CD14-positive monocyte (primary cell): ENCODE results near the gene GRM4. TPM values are rescaled to one million over a fixed set of nuclear protein-coding genes. Genes with fewer than 3 reads are reported as not detected.

ENCODE experiments used
- DNase-seq, 3 donors: peaks; one replicate each; pipeline ENCODE4 v3.0.0-alpha.2; 2011 to 2022
- H2AFZ ChIP-seq: 2 replicates; pipeline ENCODE4 v1.6.0; 2012; ENCODE audit warnings: mild to moderate bottlenecking, low read depth, low read length, inconsistent platforms; ENCODE audit not compliant: insufficient read depth, poor library complexity, severe bottlenecking
- H3K27ac ChIP-seq, 2 donors: 1 replicate in 1 of 2; 2 replicates in 1 of 2; pipeline ENCODE4 v1.5.1; 2012 to 2013; ENCODE audit warnings: low read length in 2 of 2, control low read depth in 1 of 2, inconsistent platforms in 1 of 2, low read depth in 1 of 2, mild to moderate bottlenecking in 1 of 2
- H3K27me3 ChIP-seq, 2 donors: one replicate each; pipeline versions ENCODE4 v1.6.0 to v1.6.1; 2011 to 2013; ENCODE audit warnings: low read length in 2 of 2; ENCODE audit not compliant: control insufficient read depth in 2 of 2, insufficient read depth in 2 of 2
- H3K36me3 ChIP-seq, 2 donors: replicated peaks in 1 of 2; 1 replicate in 1 of 2; 2 replicates in 1 of 2; pipeline versions ENCODE4 v1.5.1 to v1.6.1; 2012 to 2013; ENCODE audit warnings: low read length in 2 of 2, control low read depth in 1 of 2, inconsistent platforms in 1 of 2, mild to moderate bottlenecking in 1 of 2; ENCODE audit not compliant: insufficient read depth in 2 of 2, control insufficient read depth in 1 of 2
- H3K4me1 ChIP-seq, 2 donors: 1 replicate in 1 of 2; 2 replicates in 1 of 2; pipeline versions ENCODE4 v1.5.1 to v1.6.1; 2012 to 2013; ENCODE audit warnings: low read length in 2 of 2, control low read depth in 1 of 2, inconsistent platforms in 1 of 2, mild to moderate bottlenecking in 1 of 2, moderate library complexity in 1 of 2; ENCODE audit not compliant: insufficient read depth in 2 of 2, control insufficient read depth in 1 of 2
- H3K4me2 ChIP-seq: replicated peaks from 2 replicates; pipeline ENCODE3; 2012; ENCODE audit warnings: low read length, moderate library complexity, mild to moderate bottlenecking; ENCODE audit not compliant: poor library complexity, severe bottlenecking; ENCODE audit errors: extremely low read depth
- H3K4me3 ChIP-seq, 3 experiments: fragments of 200-600 bp in 1 of 3; sonication (generic) in 1 of 3; replicated peaks in 1 of 3; 1 replicate in 2 of 3; 2 replicates in 1 of 3; pipeline ENCODE4 v1.5.1; 2011 to 2013; ENCODE audit warnings: low read length in 3 of 3, mild to moderate bottlenecking in 3 of 3, control low read depth in 2 of 3, low read depth in 2 of 3, inconsistent platforms in 1 of 3, moderate library complexity in 1 of 3
- H3K79me2 ChIP-seq: 2 replicates; pipeline ENCODE4 v1.6.0; 2012; ENCODE audit warnings: mild to moderate bottlenecking, control low read depth, inconsistent platforms, low read length, moderate library complexity; ENCODE audit not compliant: insufficient read depth
- H3K9ac ChIP-seq: 2 replicates; pipeline ENCODE4 v1.6.0; 2017; ENCODE audit warnings: low read length, mild to moderate bottlenecking; ENCODE audit not compliant: insufficient read depth, poor library complexity, severe bottlenecking
- H3K9me3 ChIP-seq, 2 donors: replicated peaks in 1 of 2; 1 replicate in 1 of 2; 2 replicates in 1 of 2; pipeline versions ENCODE4 v1.5.1 to v1.6.1; 2012 to 2013; ENCODE audit warnings: low read length in 2 of 2, control low read depth in 1 of 2; ENCODE audit not compliant: control insufficient read depth in 1 of 2, insufficient read depth in 1 of 2
- H4K20me1 ChIP-seq: 2 replicates; pipeline ENCODE4 v1.6.0; 2012; ENCODE audit warnings: mild to moderate bottlenecking, low read length, control low read depth, moderate library complexity; ENCODE audit not compliant: insufficient read depth
- H3K27ac Mint-ChIP-seq, 7 donors: one replicate each; pipeline ENCODE4 v1.8.0; 2020; ENCODE audit warnings: mild to moderate bottlenecking in 7 of 7, mixed read lengths in 7 of 7, moderate library complexity in 6 of 7, inconsistent platforms in 2 of 7
- H3K27me3 Mint-ChIP-seq, 3 donors: one replicate each; pipeline ENCODE4 v1.8.0; 2021 to 2022; ENCODE audit warnings: low read depth in 3 of 3, mild to moderate bottlenecking in 3 of 3, mixed read lengths in 3 of 3, moderate library complexity in 3 of 3, inconsistent platforms in 1 of 3
- H3K36me3 Mint-ChIP-seq, 2 donors: one replicate each; pipeline ENCODE4 v1.8.0; 2020; ENCODE audit warnings: mixed read lengths in 2 of 2, inconsistent platforms in 1 of 2, mild to moderate bottlenecking in 1 of 2
- H3K4me1 Mint-ChIP-seq: one replicate; pipeline ENCODE4 v1.8.0; 2020; ENCODE audit warnings: mild to moderate bottlenecking, mixed read lengths
- H3K4me3 Mint-ChIP-seq, 2 donors: one replicate each; pipeline ENCODE4 v1.8.0; 2020; ENCODE audit warnings: mild to moderate bottlenecking in 2 of 2, mixed read lengths in 2 of 2, moderate library complexity in 1 of 2
- H3K9me3 Mint-ChIP-seq, 7 donors: one replicate each; pipeline ENCODE4 v1.8.0; 2020 to 2022; ENCODE audit warnings: mixed read lengths in 7 of 7, mild to moderate bottlenecking in 6 of 7, moderate library complexity in 6 of 7, inconsistent platforms in 2 of 7
- WGBS: methylation state at CpG from one replicate; pipeline ENCODE4 v1.1.5; 2013; ENCODE audit warnings: missing lambda C conversion rate; ENCODE audit not compliant: insufficient coverage; 5-methylcytosine and 5-hydroxymethylcytosine counted together
- intact Hi-C, 2 donors: fragments of 100-400 bp; cut with micrococcal nuclease; formaldehyde crosslinking; loops; one replicate each; pipeline versions ENCODE4 v1.15.0 to v1.15.1; 2023
- polyA plus RNA-seq, 3 donors: library from polyadenylated mRNA; depleted of rRNA in 1 of 3; unstranded in 2 of 3; stranded (reverse) in 1 of 3; fragments of 300-500 nt in 2 of 3; fragments of >200 nt in 1 of 3; fragmentation: Illumina TruSeq in 2 of 3; gene quantifications; 1 replicate in 2 of 3; 2 replicates in 1 of 3; pipeline ENCODE4 v1.2.3, GENCODE V29; 2012 to 2021
- TF ChIP-seq, protein P1 (sequence below): fragments of 200-600 bp; IDR thresholded peaks from one replicate; pipeline ENCODE4 v1.8.0; 2022; ENCODE audit warnings: antibody characterized with exemption, mild to moderate bottlenecking

Gene GRM4
- polyA plus RNA-seq, 3 donors, result not detected

DNA sequence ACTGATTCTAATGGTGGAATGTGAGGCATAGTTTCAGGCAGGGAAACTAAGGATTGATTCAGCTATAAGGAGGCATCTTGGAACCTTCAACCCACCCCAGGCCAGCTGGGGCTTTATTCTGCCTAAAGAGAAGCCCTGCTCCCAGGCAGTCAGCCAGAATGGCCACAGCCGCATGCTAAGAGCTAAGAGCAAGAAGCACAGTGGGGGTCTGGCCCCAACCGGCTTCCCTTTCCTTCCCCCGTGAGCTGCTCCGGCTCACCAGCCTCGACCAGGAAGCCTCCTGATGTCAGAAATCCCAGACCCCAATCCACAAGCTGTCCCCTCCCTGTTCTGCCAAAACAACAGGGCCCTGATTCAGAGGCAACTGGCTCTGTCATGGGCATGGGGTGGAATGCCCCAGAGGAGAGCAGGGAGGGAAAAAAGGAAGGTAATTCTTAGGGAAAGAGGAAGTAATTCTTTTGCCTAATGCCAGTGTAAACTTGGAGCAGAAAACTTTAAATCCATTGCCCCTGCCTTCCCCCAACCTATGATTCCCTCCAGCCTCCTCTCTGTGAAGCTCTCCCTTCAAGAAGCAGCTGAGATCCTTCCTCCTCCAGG is 6.9 kb downstream of the GRM4 start:
- WGBS, result 5% methylated on average over 2 of the region's 5 CpGs
- Histone ChIP-seq H3K9ac (no peak overlapping the region), H3K27ac (no peak overlapping the region), H2AFZ (no peak overlapping the region), H3K79me2 (no peaks in the 10 kb centered on the region), H3K4me2 (no peak overlapping the region), H3K36me3 (no peaks in the 10 kb centered on the region), H3K4me1 (no peaks in the 10 kb centered on the region), H3K4me3 (no peak overlapping the region), H4K20me1 (no peaks in the 10 kb centered on the region), H3K27me3 (peaks cover 12 to 35% of the 10 kb centered on the region in 2 donors), H3K9me3 (peaks cover 0 to 17% of the 10 kb centered on the region in 2 donors)
- H3K27me3 Mint-ChIP-seq, result peaks cover 46 to 75% (median 52%) of the 10 kb centered on the region in 3 donors
- peaks cover 4% of the 10 kb centered on the region for H3K4me1 Mint-ChIP-seq
- DNase-seq, result peak in 1 of 3 donors; percentile 44
- TF ChIP-seq, protein P1, sequence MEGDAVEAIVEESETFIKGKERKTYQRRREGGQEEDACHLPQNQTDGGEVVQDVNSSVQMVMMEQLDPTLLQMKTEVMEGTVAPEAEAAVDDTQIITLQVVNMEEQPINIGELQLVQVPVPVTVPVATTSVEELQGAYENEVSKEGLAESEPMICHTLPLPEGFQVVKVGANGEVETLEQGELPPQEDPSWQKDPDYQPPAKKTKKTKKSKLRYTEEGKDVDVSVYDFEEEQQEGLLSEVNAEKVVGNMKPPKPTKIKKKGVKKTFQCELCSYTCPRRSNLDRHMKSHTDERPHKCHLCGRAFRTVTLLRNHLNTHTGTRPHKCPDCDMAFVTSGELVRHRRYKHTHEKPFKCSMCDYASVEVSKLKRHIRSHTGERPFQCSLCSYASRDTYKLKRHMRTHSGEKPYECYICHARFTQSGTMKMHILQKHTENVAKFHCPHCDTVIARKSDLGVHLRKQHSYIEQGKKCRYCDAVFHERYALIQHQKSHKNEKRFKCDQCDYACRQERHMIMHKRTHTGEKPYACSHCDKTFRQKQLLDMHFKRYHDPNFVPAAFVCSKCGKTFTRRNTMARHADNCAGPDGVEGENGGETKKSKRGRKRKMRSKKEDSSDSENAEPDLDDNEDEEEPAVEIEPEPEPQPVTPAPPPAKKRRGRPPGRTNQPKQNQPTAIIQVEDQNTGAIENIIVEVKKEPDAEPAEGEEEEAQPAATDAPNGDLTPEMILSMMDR, result no peak
- H3K9me3 Mint-ChIP-seq, result peaks cover 0 to 6% (median 0%) of the 10 kb centered on the region in 7 donors
- peaks cover 0 to 2% of the 10 kb centered on the region in 2 donors for H3K36me3 Mint-ChIP-seq
- no peak overlapping the region for H3K27ac Mint-ChIP-seq
- H3K4me3 Mint-ChIP-seq, result no peak overlapping the region
- intact Hi-C loops, result no loop called here

DNA sequence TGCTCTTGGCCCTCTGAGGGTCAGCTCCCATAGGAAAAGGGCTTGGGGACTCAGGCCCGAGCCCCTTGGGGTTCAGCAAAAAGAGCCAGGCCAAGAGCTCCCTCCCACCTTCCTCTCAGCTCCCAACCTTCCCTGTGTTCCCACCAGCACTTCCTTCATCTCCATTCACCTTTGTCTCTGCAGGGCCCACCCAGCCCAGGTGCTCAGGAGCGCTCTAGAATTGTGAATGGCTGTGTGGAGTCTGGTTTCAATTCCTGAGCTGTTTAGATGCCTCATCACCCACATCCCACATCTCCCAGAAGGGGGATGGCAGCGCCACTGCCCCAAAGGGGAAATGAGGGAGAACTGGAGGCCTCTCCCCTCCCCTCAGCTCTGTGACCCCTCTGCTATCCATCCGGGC is 7.7 kb downstream of the GRM4 start:
- Histone ChIP-seq H3K4me1 (no peaks in the 10 kb centered on the region), H4K20me1 (no peaks in the 10 kb centered on the region), H3K36me3 (no peaks in the 10 kb centered on the region), H3K79me2 (no peaks in the 10 kb centered on the region), H3K9me3 (peaks cover 0 to 9% of the 10 kb centered on the region in 2 donors), H2AFZ (no peak overlapping the region), H3K4me2 (no peak overlapping the region), H3K4me3 (no peak overlapping the region), H3K9ac (no peak overlapping the region), H3K27me3 (peaks cover 4 to 27% of the 10 kb centered on the region in 2 donors), H3K27ac (no peak overlapping the region)
- TF ChIP-seq, protein P1, result no peak
- peaks cover 0 to 8% (median 0%) of the 10 kb centered on the region in 7 donors for H3K9me3 Mint-ChIP-seq
- peaks cover 4% of the 10 kb centered on the region for H3K4me1 Mint-ChIP-seq
- no peak for DNase-seq
- H3K27ac Mint-ChIP-seq, result no peak overlapping the region
- WGBS, result no CpG with 5 or more reads among the region's 4 CpGs
- intact Hi-C loops, result no loop called here
- peaks cover 37 to 67% (median 44%) of the 10 kb centered on the region in 3 donors for H3K27me3 Mint-ChIP-seq
- peaks cover 0 to 2% of the 10 kb centered on the region in 2 donors for H3K36me3 Mint-ChIP-seq
- H3K4me3 Mint-ChIP-seq, result no peak overlapping the region
